K562 (cell line): ENCODE measurements around the gene UVRAG. TPM values are rescaled to one million over a fixed set of nuclear protein-coding genes. Genes with fewer than 3 reads are reported as not detected.
A peak's percentile ranks its signal among the peaks of the same experiment; 100 is the strongest.

Source experiments
- ARID1B ChIP-seq: fragments of 450-650 bp; IDR thresholded peaks from 2 replicates; pipeline ENCODE4 v1.6.1; 2016; ENCODE audit warnings: antibody characterized with exemption, mild to moderate bottlenecking, inconsistent platforms
- MGA ChIP-seq: fragments of 450-650 bp; IDR thresholded peaks from 2 replicates; pipeline ENCODE4 v1.6.1; 2016; ENCODE audit warnings: mild to moderate bottlenecking, moderate library complexity
- TRIM25 ChIP-seq: fragments of 450-650 bp; IDR thresholded peaks from 2 replicates; pipeline ENCODE4 v1.7.0; 2016; ENCODE audit warnings: borderline replicate concordance
- polyA plus RNA-seq, 8 experiments: library from polyadenylated mRNA; depleted of rRNA in 4 of 8; stranded (reverse) in 5 of 8; unstranded in 3 of 8; fragments of >200 nt; fragmentation: Nextera tagmentation in 2 of 8; fragmentation: Illumina TruSeq in 1 of 8; extraction: Ambion mirVana in 2 of 8; extraction: Trizol in 1 of 8; gene quantifications; 2 replicates each; pipeline versions ENCODE4 v1.2.1 to v1.2.3, GENCODE V29; 2011 to 2014; ENCODE audit warnings: inconsistent platforms in 1 of 8, missing spikeins in 1 of 8
- total RNA-seq, 7 experiments: library from RNA; depleted of rRNA in 6 of 7; stranded (reverse); fragments of >200 nt in 6 of 7; fragmentation: Illumina TruSeq in 2 of 7; extraction: Trizol in 2 of 7; gene quantifications; 2 replicates each; pipeline versions ENCODE4 v1.2.1 to v1.2.3, GENCODE V29; 2011 to 2021; ENCODE audit warnings: low replicate concordance in 1 of 7

UVRAG gene
- total and polyA plus RNA-seq, 9 of the 15 experiments (the other 6 are each of a cell fraction or from before 2014, with no cell fraction given): 3.1 to 17.8 (median 12.4) TPM

DNA sequence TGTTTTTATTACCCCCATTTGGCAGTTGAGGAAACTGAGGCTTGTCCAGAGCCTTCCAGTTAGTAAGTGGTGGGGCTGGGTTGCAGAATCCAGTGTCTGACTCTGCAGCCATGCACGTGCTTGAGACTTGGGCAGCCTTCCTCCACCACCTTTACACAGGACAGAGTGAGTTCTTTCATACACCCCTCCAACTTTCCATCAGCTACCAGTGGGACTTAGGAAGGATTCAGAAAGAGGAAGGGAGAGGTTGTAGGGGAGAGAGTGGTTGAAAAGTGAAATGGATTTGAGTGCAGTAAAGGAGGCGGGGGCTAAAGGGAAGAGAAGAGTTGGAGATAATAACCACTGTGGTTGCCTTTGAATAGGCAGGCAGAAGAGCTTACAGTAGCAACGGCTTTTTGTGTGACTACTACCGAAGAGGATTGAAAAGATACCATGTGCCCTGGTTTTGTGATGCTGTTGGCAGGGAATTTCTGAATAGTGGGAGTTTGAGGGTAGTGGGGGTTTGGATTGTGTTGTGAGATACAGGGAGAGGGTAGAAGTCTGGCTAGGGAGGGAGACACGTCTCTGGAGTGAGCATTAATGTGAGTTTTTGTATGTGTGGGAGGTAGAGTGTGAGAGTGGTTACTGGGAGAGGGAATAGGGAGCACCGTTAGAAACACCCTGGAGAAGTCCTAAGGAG is 1.7 kb downstream of the UVRAG start (continued):
- TF ChIP-seq MGA (0 out of 2 replicates have a peak, but pooled peaks have one; percentile 7), TRIM25 (0 out of 2 replicates have a peak, but pooled peaks have one; percentile 53), ARID1B (0 out of 2 replicates have a peak, but pooled peaks have one; percentile 31)
- TF ChIP-seq, all 486 proteins: peak for 35
